ENCODE results near the gene MRPS18A.

MRPS18A gene

DNA sequence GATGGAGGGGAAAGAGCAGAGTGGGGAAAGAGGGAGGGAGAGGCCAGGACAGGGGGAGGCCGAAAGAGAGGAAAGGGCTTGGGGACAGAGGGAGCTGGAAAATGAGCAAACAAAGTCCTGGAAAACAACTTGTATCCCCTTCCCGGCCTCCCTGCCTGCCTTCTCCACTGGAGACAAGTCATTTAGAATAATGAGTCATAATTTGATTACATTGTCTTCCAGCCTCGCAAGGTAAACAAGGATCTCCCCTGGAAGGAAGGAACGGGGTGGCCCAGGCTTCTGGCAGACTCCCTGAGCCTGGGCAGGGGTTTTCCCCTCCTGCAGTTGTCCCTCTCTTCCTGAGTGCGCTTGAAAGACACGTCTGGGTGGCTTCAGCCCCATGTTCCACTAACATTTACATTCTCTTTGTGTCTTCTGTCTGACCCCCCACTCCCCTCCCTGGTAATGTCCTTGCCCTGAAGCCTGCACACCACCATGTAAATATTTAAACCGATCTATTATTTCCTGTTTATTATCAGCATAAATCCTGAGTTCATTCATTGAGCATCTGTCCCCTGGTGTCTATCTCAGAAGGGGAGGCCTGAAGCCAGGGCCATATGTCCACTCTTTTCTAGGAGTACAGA lies 12.1 kb upstream of the MRPS18A start:
- TF ChIP-seq CTCF (IDR thresholded peaks at IDR 0.05; ENCODE audit: insufficient read depth, low read depth, low read length, missing control alignments): no peak
- no peak for DNase-seq (ENCODE audit: low read depth)
- no peak overlapping the region for H3K4me3 ChIP-seq (ENCODE audit: low read depth, low read length)

DNA sequence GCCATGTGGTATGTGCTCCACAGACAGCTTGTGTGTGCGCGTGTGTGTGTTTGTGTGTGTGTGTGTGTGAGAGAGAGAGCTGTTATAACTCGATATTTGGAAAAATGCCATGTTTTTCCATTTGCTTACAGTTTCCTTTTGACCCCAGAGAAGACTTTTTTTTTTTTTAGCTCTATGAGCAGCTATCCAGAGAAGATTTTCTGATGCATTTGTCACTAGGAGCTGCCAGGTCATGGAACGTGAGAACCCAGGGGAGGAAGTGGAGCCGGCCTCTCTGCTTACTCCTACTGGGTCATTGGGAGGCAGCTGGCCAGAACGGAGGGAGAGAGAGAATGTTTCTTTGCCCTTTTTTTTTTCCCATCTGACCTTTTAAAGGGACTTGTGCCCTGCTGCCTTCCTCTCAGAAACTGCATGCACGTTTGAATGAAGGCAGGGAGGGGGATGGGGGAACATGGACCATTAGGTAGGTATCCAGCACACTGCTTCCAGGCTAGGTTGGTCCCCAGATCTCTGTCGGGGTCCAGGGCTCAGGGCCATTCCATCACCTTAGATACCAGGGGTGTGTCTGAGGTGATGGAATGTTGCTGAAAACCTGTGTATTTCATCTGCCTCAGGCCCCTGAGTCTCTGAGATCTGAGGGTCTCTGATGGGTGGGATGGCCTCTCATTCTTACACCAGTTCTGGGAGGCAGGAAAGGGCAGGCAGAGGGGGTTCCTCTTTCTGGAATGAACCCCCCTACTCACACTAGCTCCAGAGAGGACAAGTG lies 11.2 kb upstream of the MRPS18A start:
- H3K4me3 ChIP-seq (ENCODE audit: low read depth, low read length): no peak overlapping the region
- no peak for DNase-seq (ENCODE audit: low read depth)
- TF ChIP-seq CTCF (IDR thresholded peaks at IDR 0.05; ENCODE audit: insufficient read depth, low read depth, low read length, missing control alignments): no peak

- no peak for TF ChIP-seq CTCF (IDR thresholded peaks at IDR 0.05; ENCODE audit: insufficient read depth, low read depth, low read length, missing control alignments)
- no peak for DNase-seq (ENCODE audit: low read depth)
- H3K4me3 ChIP-seq (ENCODE audit: low read depth, low read length): no peak overlapping the region
Observed at GRCh38 chr6:43697421-43697820, 9.8 kb upstream of the MRPS18A start.

GRCh38 chr6:43695967-43696291 lies 8.3 kb upstream of the MRPS18A start:
- no peak for DNase-seq (ENCODE audit: low read depth)
- TF ChIP-seq CTCF (IDR thresholded peaks at IDR 0.05; ENCODE audit: insufficient read depth, low read depth, low read length, missing control alignments): no peak
- no peak overlapping the region for H3K4me3 ChIP-seq (ENCODE audit: low read depth, low read length)

DNA sequence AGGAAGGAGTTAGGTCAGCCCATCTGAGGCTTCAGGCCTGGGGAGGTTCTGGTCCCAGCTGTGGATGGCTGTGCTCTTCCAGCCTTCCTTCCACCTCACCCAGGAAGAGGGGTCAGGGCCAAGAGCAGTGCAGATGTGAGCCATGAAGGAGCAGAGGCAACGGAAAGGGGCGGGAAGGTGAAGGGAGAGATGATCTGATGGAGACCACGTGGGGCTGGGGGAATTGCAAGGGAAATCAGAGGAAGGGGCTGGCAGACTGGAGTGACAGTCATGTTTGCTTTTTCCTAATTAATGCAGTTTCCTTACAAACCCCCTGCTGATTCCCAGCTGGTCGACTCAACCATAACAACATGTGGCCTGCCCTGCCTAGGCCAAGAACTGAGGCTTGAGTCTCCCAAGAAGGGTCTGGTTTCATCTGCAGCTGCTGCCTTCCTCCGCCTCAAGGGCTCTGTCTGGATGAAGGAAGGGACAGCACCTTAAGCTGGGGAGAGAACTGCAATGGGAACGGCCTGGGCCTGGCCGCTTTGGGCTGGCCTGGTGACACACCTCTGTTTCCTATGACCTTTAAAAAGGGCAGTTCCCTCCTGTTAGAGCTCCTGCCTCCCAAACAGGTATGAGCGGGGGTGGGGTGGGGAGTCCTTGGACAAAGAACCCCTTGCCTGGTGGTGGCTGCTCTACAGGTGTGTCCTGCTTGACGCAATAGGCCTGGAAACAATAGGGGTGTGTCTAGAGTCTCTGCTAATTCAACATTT lies 7.8 kb upstream of the MRPS18A start:
- TF ChIP-seq CTCF (IDR thresholded peaks at IDR 0.05; ENCODE audit: insufficient read depth, low read depth, low read length, missing control alignments): no peak
- DNase-seq (ENCODE audit: low read depth): no peak
- H3K4me3 ChIP-seq (ENCODE audit: low read depth, low read length): no peak overlapping the region

DNA sequence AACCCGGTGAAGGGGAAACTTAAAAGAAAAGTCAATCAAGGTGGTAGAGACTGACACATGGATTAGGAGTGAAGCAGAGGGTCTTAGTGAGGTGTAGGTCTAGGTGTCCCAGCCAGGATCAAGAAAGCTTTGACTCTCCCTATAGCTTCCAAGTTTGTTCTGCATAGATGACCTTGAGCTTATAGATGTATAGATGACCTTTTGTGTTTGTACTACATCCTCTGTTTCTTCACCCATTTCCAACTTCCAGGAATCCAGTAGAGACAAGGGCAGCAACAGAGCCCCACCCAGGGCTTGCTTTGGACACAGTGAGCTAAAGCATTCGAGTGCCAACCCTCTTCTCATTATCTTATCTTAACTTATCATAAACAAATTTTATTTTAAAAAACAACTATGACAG lies 1.8 kb upstream of the MRPS18A start:
- no peak overlapping the region for H3K4me3 ChIP-seq (ENCODE audit: low read depth, low read length)
- no peak for TF ChIP-seq CTCF (IDR thresholded peaks at IDR 0.05; ENCODE audit: insufficient read depth, low read depth, low read length, missing control alignments)
- no peak for DNase-seq (ENCODE audit: low read depth)

Measured in GM12865 (cell line).